ENCODE measurements around the gene MUCL1.

The MUCL1 gene

GRCh38 chr12:54890339-54890738, 36.0 kb downstream of the MUCL1 start:
- no peak for DNase-seq
- intact Hi-C loops (cut with DNase I), result no loop called here

GRCh38 chr12:54891717-54892478, 37.6 kb downstream of the MUCL1 start:
- intact Hi-C loops (cut with DNase I), result no loop called here
- DNase-seq, result no peak
